Testis (tissue), 3 donors: ENCODE results near the gene TM4SF4. TPM values are rescaled to one million over a fixed set of nuclear protein-coding genes. Genes with fewer than 3 reads are reported as not detected.
A peak's percentile ranks its signal among the peaks of the same experiment; 100 is the strongest.

ENCODE experiments used
- DNase-seq: peaks from one replicate; pipeline ENCODE4 v3.0.0-alpha.2; 2019
- H3K27ac ChIP-seq, 2 donors: fragments of 200-600 bp; sonication (generic); one replicate each; pipeline ENCODE4 v1.5.1; 2019
- H3K27me3 ChIP-seq: fragments of 200-600 bp; sonication (generic); one replicate; pipeline ENCODE4 v1.5.1; 2019
- H3K36me3 ChIP-seq: fragments of 200-600 bp; sonication (generic); one replicate; pipeline ENCODE4 v1.5.1; 2017; ENCODE audit warnings: low read depth; ENCODE audit errors: missing control alignments
- H3K4me1 ChIP-seq: fragments of 200-600 bp; sonication (generic); one replicate; pipeline ENCODE4 v1.5.1; 2019
- H3K4me3 ChIP-seq, 2 donors: fragments of 200-600 bp; sonication (generic); one replicate each; pipeline ENCODE4 v1.5.1; 2017 to 2019
- H3K9me3 ChIP-seq: fragments of 200-600 bp; sonication (generic); one replicate; pipeline ENCODE4 v1.5.1; 2017
- POLR2A ChIP-seq: fragments of 450-650 bp; IDR thresholded peaks from one replicate; pipeline ENCODE4 v1.6.1; 2017; ENCODE audit warnings: antibody characterized with exemption, mild to moderate bottlenecking, moderate library complexity
- WGBS, 2 donors: methylation state at CpG; one replicate each; pipeline ENCODE4 v1.1.5; 2018; 5-methylcytosine and 5-hydroxymethylcytosine counted together
- intact Hi-C: fragments of 100-400 bp; cut with DNase I; formaldehyde crosslinking; loops from one replicate; pipeline ENCODE4 v1.15.1; 2023; ENCODE audit warnings: low total_unique reads
- polyA plus RNA-seq: library from polyadenylated mRNA; stranded (reverse); fragments of 350-450 nt; fragmentation: Illumina TruSeq; extraction: RNeasy Lipid Tissue Mini Kit (QIAGEN cat#74804); gene quantifications from one replicate; pipeline ENCODE4 v1.2.3, GENCODE V29; 2014; ENCODE audit warnings: low read depth, low replicate concordance; ENCODE audit not compliant: insufficient read depth
- total RNA-seq, 2 donors: library from RNA; depleted of rRNA; stranded (reverse); fragments of >200 nt; gene quantifications; one replicate each; pipeline ENCODE4 v1.2.3, GENCODE V29; 2016
- TF ChIP-seq, protein P1 (sequence below), 3 experiments: fragments of 450-650 bp in 2 of 3; fragments of 200-600 bp in 1 of 3; sonication (generic) in 1 of 3; IDR thresholded peaks; one replicate each; pipeline ENCODE4 v1.5.1; 2016 to 2019; ENCODE audit warnings: antibody characterized with exemption in 3 of 3, mild to moderate bottlenecking in 2 of 3, moderate library complexity in 1 of 3

The TM4SF4 gene
- total and polyA plus RNA-seq, 3 donors from 2014 or later = 0.12 to 1.4 (median 0.39) TPM

DNA sequence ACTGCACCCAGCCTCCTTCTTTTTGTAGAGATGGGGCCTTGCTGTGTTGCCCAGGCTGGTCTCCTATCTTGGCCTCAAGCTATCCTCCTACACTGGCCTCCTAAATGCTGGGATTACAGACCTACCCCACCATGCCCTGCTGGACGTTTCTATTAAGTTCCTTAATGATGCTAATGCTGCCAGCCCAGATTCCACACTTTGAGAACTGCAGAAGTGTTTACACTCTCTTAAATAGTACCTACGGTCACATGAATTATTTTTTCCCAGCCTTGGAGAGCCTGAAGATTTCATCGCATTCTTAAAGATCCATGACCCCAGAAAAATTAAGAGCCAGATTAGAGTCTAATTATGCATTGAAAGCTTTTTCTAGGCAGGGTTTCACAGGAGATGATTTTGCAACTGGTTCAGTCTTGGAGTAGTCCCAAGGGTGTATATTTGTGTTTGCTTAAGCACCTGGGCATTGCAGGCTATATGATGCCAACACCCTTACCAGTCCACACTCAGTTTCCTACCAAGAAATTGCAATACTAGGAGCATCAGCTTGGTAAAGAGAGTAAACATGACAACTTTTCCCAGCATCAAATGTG is 36.6 kb downstream of the TM4SF4 start:
- no peak overlapping the region for H3K4me3 ChIP-seq
- no peaks in the 10 kb centered on the region for H3K9me3 ChIP-seq
- WGBS, 2 donors = 83 to 85% methylated on average over 3 of the region's 3 CpGs
- H3K27ac ChIP-seq = no peak overlapping the region
- H3K27me3 ChIP-seq = no peaks in the 10 kb centered on the region
- H3K4me1 ChIP-seq = peaks cover 8% of the 10 kb centered on the region
- TF ChIP-seq POLR2A = no peak
- TF ChIP-seq, protein P1, sequence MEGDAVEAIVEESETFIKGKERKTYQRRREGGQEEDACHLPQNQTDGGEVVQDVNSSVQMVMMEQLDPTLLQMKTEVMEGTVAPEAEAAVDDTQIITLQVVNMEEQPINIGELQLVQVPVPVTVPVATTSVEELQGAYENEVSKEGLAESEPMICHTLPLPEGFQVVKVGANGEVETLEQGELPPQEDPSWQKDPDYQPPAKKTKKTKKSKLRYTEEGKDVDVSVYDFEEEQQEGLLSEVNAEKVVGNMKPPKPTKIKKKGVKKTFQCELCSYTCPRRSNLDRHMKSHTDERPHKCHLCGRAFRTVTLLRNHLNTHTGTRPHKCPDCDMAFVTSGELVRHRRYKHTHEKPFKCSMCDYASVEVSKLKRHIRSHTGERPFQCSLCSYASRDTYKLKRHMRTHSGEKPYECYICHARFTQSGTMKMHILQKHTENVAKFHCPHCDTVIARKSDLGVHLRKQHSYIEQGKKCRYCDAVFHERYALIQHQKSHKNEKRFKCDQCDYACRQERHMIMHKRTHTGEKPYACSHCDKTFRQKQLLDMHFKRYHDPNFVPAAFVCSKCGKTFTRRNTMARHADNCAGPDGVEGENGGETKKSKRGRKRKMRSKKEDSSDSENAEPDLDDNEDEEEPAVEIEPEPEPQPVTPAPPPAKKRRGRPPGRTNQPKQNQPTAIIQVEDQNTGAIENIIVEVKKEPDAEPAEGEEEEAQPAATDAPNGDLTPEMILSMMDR (IDR thresholded peaks at IDR 0.05) = no peak
- no peaks in the 10 kb centered on the region for H3K36me3 ChIP-seq
- DNase-seq = no peak
- intact Hi-C loops = loop anchor here (10.0 kb wide), 1 partner anchor 204 kb away; no protein-coding TSS in a partner anchor

DNA sequence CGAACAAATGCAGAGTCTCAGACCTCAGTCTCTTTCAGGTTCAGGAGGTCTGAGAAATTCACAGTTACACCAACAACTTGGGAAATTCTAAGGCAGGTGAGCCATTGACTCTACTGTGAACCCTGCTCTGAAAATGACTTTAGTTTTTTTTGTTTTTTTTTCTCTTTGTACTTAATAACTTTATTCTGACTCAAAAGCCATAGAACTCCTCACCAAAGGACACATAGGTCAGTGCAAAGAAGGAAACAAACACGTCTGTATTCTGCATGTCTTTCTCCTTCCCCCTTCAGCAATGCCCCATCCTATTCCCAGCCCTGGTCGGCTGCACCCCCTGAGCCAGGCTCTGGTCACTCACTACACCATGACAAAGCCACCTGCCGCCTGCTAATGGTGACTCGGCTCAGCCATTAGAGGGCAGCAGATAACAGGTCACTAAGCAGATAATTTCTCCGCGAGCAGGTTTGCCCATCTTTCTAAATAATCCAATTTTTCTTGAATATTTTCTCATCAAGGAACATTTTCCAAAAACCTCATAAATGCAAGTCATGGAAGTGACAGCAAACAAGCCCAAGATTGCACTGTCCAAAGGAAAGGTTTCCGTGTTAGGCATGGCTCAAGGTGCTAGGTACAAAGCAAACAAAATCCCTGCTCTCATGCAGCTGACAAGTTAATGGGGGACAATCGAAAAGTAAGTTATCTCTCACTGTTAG is 37.7 kb downstream of the TM4SF4 start:
- 26 to 46% methylated on average over 9 of the region's 9 CpGs for WGBS, 2 donors
- TF ChIP-seq, protein P1 (IDR thresholded peaks at IDR 0.05) = peak; percentile 59 to 70 (median 69)
- TF ChIP-seq POLR2A = no peak
- intact Hi-C loops = loop anchor here (10.0 kb wide), 1 partner anchor 203 kb away; no protein-coding TSS in a partner anchor
- Histone ChIP-seq H3K27ac (no peak overlapping the region), H3K36me3 (no peaks in the 10 kb centered on the region), H3K27me3 (no peaks in the 10 kb centered on the region), H3K9me3 (no peaks in the 10 kb centered on the region), H3K4me3 (no peak overlapping the region), H3K4me1 (peaks cover 8% of the 10 kb centered on the region)
- DNase-seq = peak; percentile 80

DNA sequence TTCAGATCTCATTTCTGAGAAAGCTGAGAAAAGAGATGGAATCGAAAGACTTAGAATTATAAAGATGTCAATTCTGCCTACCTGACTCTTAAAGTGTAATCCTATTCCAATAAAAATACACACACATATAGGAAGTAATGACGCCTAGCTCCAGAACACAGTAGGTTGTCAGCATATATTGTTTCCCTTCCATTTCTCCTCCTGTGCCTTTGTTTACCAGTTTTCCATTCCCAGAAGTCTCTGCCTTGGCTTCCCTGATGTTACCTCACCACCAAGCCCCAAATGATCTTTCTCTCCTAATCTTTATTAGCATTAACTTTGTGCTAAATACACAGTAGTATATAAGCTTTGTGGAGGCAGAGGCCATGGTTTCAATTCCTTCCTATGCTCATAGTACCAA is 40.0 kb downstream of the TM4SF4 start:
- Histone ChIP-seq H3K36me3 (no peaks in the 10 kb centered on the region), H3K4me3 (no peak overlapping the region), H3K9me3 (no peaks in the 10 kb centered on the region), H3K27me3 (no peaks in the 10 kb centered on the region), H3K4me1 (peaks cover 4% of the 10 kb centered on the region), H3K27ac (no peak overlapping the region)
- TF ChIP-seq, protein P1 (IDR thresholded peaks at IDR 0.05) = no peak
- no peak for TF ChIP-seq POLR2A
- DNase-seq = no peak
- WGBS, 2 donors = 90 to 94% methylated on average over 2 of the region's 2 CpGs
- intact Hi-C loops = loop anchor here (10.0 kb wide), 1 partner anchor 200 kb away; no protein-coding TSS in a partner anchor

DNA sequence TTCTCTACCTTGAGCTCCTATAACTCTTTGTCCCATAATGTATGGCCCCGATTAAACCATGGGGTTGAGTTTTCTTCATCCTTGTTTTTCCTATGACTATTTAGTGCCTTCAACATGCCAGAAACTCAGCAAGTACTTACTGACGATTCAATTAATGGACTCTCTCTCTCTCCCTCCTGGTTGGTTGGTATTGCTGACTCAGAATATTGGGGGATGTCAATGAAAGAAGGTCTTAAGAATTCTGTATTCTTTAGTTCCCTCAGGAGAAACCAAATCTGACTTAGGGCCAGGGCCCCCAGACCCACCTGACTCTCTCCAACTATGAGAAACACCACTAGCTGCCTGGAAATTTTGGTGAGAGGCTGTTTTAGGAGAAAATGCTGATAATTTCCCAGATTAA is 40.8 kb downstream of the TM4SF4 start:
- no peaks in the 10 kb centered on the region for H3K9me3 ChIP-seq
- H3K27ac ChIP-seq = no peak overlapping the region
- TF ChIP-seq, protein P1 (IDR thresholded peaks at IDR 0.05) = no peak
- TF ChIP-seq POLR2A = no peak
- intact Hi-C loops = loop anchor here (10.0 kb wide), 1 partner anchor 200 kb away; no protein-coding TSS in a partner anchor
- no peak overlapping the region for H3K4me3 ChIP-seq
- DNase-seq = no peak
- 79 to 92% methylated on average over 2 of the region's 2 CpGs for WGBS, 2 donors
- no peaks in the 10 kb centered on the region for H3K27me3 ChIP-seq
- H3K4me1 ChIP-seq = peaks cover 4% of the 10 kb centered on the region
- H3K36me3 ChIP-seq = no peaks in the 10 kb centered on the region
